Gastroesophageal sphincter (tissue), 4 donors: ENCODE measurements around the gene MAP4K4. TPM values are rescaled to one million over a fixed set of nuclear protein-coding genes. Genes with fewer than 3 reads are reported as not detected.

Experiments
- ATAC-seq: fragments of 150-250 bp; one replicate; pipeline ENCODE4 v1.9.1; 2016; ENCODE audit warnings: mild to moderate bottlenecking, moderate library complexity
- H3K27ac ChIP-seq, 4 donors: fragments of 200-600 bp; sonication (generic) in 3 of 4; 1 replicate in 3 of 4; 2 replicates in 1 of 4; pipeline ENCODE4 v1.5.1; 2016 to 2019
- H3K27me3 ChIP-seq: fragments of 200-600 bp; sonication (generic); one replicate; pipeline ENCODE4 v1.5.1; 2019
- H3K36me3 ChIP-seq, 2 donors: fragments of 200-600 bp; sonication (generic); one replicate each; pipeline ENCODE4 v1.5.1; 2019; ENCODE audit warnings: control low read depth in 1 of 2
- H3K4me1 ChIP-seq, 3 donors: fragments of 200-600 bp; sonication (generic); 1 replicate in 2 of 3; 2 replicates in 1 of 3; pipeline ENCODE4 v1.5.1; 2016 to 2019; ENCODE audit warnings: control low read depth in 2 of 3
- H3K4me3 ChIP-seq, 2 donors: fragments of 200-600 bp; sonication (generic); one replicate each; pipeline ENCODE4 v1.5.1; 2019; ENCODE audit warnings: mild to moderate bottlenecking in 1 of 2, moderate library complexity in 1 of 2
- H3K9me3 ChIP-seq, 3 donors: fragments of 200-600 bp; sonication (generic); one replicate each; pipeline ENCODE4 v1.5.1; 2017 to 2019; ENCODE audit warnings: control low read depth in 2 of 3
- CTCF ChIP-seq, 4 experiments: fragments of 200-600 bp in 2 of 4; fragments of 450-650 bp in 2 of 4; sonication (generic) in 1 of 4; IDR thresholded peaks; one replicate each; pipeline ENCODE4 v1.5.1; 2017 to 2019; ENCODE audit warnings: antibody characterized with exemption in 4 of 4, mild to moderate bottlenecking in 2 of 4, moderate library complexity in 2 of 4
- EP300 ChIP-seq: sonication (generic); formaldehyde crosslinking; IDR thresholded peaks from one replicate; pipeline ENCODE4 v1.6.1; 2017; ENCODE audit warnings: antibody characterized with exemption, mild to moderate bottlenecking
- POLR2A ChIP-seq, 2 donors: fragments of 450-650 bp; IDR thresholded peaks; one replicate each; pipeline ENCODE4 v1.6.1; 2017; ENCODE audit warnings: antibody characterized with exemption in 2 of 2, mild to moderate bottlenecking in 2 of 2, moderate library complexity in 1 of 2
- POLR2AphosphoS5 ChIP-seq: sonication (generic); formaldehyde crosslinking; IDR thresholded peaks from one replicate; pipeline ENCODE4 v1.6.1; 2017; ENCODE audit warnings: antibody characterized with exemption
- WGBS, 2 donors: methylation state at CpG; one replicate each; pipeline ENCODE4 v1.1.5; 2018; ENCODE audit warnings: low coverage in 1 of 2; 5-methylcytosine and 5-hydroxymethylcytosine counted together
- total RNA-seq, 4 donors: library from RNA; depleted of rRNA; stranded (reverse); fragments of >200 nt; gene quantifications; one replicate each; pipeline ENCODE4 v1.1.0, GENCODE V29; 2016

MAP4K4 gene
- total RNA-seq, 4 donors from 2014 or later: 35.8 to 59.5 (median 48.9) TPM

DNA sequence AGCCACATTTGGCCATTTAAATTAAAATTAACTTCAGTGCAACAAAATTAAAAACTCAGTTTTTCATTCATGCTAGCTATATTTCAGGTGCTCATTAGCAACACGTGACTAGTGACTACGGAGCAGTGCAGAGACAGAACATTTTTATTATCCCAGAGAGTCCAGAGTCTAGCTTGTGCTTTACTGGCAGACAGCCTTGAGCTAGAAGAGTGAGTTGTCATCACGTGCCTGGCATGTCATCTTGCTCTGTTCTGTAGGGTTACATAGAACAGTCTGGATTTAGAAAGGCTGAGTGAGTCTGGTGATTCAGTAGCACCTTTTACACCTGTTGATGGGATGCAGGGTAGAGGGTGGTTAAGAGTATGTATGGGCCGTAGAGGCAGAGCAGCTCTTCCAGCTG is 157.4 kb downstream of the MAP4K4 start:
- Histone ChIP-seq H3K27me3 (no peaks in the 10 kb centered on the region), H3K9me3 (no peaks in the 10 kb centered on the region), H3K4me1 (peaks cover 0 to 10% (median 0%) of the 10 kb centered on the region in 3 donors), H3K4me3 (no peak overlapping the region), H3K36me3 (peaks cover 0 to 74% of the 10 kb centered on the region in 2 donors), H3K27ac (no peak overlapping the region)
- no peak for ATAC-seq
- 76 to 85% methylated on average over 4 of the region's 4 CpGs for WGBS, 2 donors
- no peak for TF ChIP-seq CTCF (IDR thresholded peaks at IDR 0.05)
- TF ChIP-seq EP300: no peak
- no peak for TF ChIP-seq POLR2A (IDR thresholded peaks at IDR 0.05)
- no peak for TF ChIP-seq POLR2AphosphoS5

GRCh38 chr2:101855776-101856175 is 158.3 kb downstream of the MAP4K4 start:
- Histone ChIP-seq H3K4me1 (peaks cover 0 to under 1% (median 0%) of the 10 kb centered on the region in 3 donors), H3K4me3 (no peak overlapping the region), H3K27ac (no peak overlapping the region), H3K27me3 (no peaks in the 10 kb centered on the region), H3K9me3 (no peaks in the 10 kb centered on the region), H3K36me3 (peaks cover 0 to 83% of the 10 kb centered on the region in 2 donors)
- ATAC-seq: no peak
- 92 to 97% methylated on average over 5 to 8 of the region's 9 CpGs for WGBS, 2 donors
- TF ChIP-seq POLR2AphosphoS5: no peak
- no peak for TF ChIP-seq EP300
- no peak for TF ChIP-seq POLR2A (IDR thresholded peaks at IDR 0.05)
- no peak for TF ChIP-seq CTCF (IDR thresholded peaks at IDR 0.05)

GRCh38 chr2:101858246-101858645 is 160.7 kb downstream of the MAP4K4 start:
- Histone ChIP-seq H3K27me3 (no peaks in the 10 kb centered on the region), H3K9me3 (no peaks in the 10 kb centered on the region), H3K27ac (no peak overlapping the region), H3K4me3 (no peak overlapping the region), H3K36me3 (peaks cover 0 to 84% of the 10 kb centered on the region in 2 donors), H3K4me1 (no peaks in the 10 kb centered on the region)
- ATAC-seq: no peak
- no peak for TF ChIP-seq CTCF (IDR thresholded peaks at IDR 0.05)
- TF ChIP-seq POLR2A (IDR thresholded peaks at IDR 0.05): no peak
- TF ChIP-seq POLR2AphosphoS5: no peak
- no peak for TF ChIP-seq EP300

DNA sequence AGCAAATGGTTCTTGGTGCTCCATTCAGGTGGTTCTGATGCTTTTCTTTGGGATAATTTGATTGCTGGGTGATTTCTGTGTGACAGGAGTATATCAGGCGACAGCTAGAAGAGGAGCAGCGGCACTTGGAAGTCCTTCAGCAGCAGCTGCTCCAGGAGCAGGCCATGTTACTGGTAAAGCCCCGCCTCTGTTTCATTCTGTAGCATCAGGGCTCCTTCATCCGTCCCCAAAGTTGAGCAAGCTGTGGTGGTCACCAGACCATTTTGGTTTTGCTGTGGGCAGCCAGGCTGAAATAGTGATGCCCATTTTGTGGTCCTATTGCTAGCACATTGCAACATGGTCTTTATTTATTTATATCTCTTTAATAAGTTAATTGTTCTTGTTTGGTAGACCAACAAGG is 161.4 kb downstream of the MAP4K4 start:
- no peak for ATAC-seq
- H3K36me3 ChIP-seq: peaks cover 0 to 84% of the 10 kb centered on the region in 2 donors
- TF ChIP-seq CTCF (IDR thresholded peaks at IDR 0.05): no peak
- H3K4me3 ChIP-seq: no peak overlapping the region
- 60 to 92% methylated on average over 1 to 4 of the region's 4 CpGs for WGBS, 2 donors
- no peak overlapping the region for H3K27ac ChIP-seq
- H3K4me1 ChIP-seq: no peaks in the 10 kb centered on the region
- no peaks in the 10 kb centered on the region for H3K9me3 ChIP-seq
- H3K27me3 ChIP-seq: no peaks in the 10 kb centered on the region

DNA sequence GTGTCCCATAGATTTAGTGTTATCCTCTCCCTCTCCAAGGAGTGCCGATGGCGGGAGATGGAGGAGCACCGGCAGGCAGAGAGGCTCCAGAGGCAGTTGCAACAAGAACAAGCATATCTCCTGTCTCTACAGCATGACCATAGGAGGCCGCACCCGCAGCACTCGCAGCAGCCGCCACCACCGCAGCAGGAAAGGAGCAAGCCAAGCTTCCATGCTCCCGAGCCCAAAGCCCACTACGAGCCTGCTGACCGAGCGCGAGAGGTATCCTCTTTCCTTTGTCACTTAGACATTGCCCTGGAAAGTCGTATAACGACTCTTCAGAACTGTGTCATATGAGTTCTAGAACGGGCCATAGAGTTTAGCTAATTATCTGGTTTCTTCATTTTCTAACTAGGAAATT is 162.1 kb downstream of the MAP4K4 start:
- H3K4me3 ChIP-seq: no peak overlapping the region
- no peak for ATAC-seq
- no peaks in the 10 kb centered on the region for H3K27me3 ChIP-seq
- no peaks in the 10 kb centered on the region for H3K9me3 ChIP-seq
- peaks cover 0 to 83% of the 10 kb centered on the region in 2 donors for H3K36me3 ChIP-seq
- H3K4me1 ChIP-seq: no peaks in the 10 kb centered on the region
- 89% methylated on average over 13 of the region's 16 CpGs; no CpG with 5 or more reads in 1 of the 2 donors for WGBS, 2 donors
- TF ChIP-seq EP300 (no peak), CTCF (IDR thresholded peaks at IDR 0.05) (no peak), POLR2A (IDR thresholded peaks at IDR 0.05) (no peak), POLR2AphosphoS5 (no peak)
- H3K27ac ChIP-seq: no peak overlapping the region
